Gastroesophageal sphincter (tissue), 4 donors: ENCODE data around the gene SLC25A47. TPM values are rescaled to one million over a fixed set of nuclear protein-coding genes. Genes with fewer than 3 reads are reported as not detected.

ENCODE experiments used
- ATAC-seq: fragments of 150-250 bp; one replicate; pipeline ENCODE4 v1.9.1; 2016; ENCODE audit warnings: mild to moderate bottlenecking, moderate library complexity
- H3K27ac ChIP-seq, 4 donors: fragments of 200-600 bp; sonication (generic) in 3 of 4; 1 replicate in 3 of 4; 2 replicates in 1 of 4; pipeline ENCODE4 v1.5.1; 2016 to 2019
- H3K27me3 ChIP-seq: fragments of 200-600 bp; sonication (generic); one replicate; pipeline ENCODE4 v1.5.1; 2019
- H3K36me3 ChIP-seq, 2 donors: fragments of 200-600 bp; sonication (generic); one replicate each; pipeline ENCODE4 v1.5.1; 2019; ENCODE audit warnings: control low read depth in 1 of 2
- H3K4me1 ChIP-seq, 3 donors: fragments of 200-600 bp; sonication (generic); 1 replicate in 2 of 3; 2 replicates in 1 of 3; pipeline ENCODE4 v1.5.1; 2016 to 2019; ENCODE audit warnings: control low read depth in 2 of 3
- H3K4me3 ChIP-seq, 2 donors: fragments of 200-600 bp; sonication (generic); one replicate each; pipeline ENCODE4 v1.5.1; 2019; ENCODE audit warnings: mild to moderate bottlenecking in 1 of 2, moderate library complexity in 1 of 2
- H3K9me3 ChIP-seq, 3 donors: fragments of 200-600 bp; sonication (generic); one replicate each; pipeline ENCODE4 v1.5.1; 2017 to 2019; ENCODE audit warnings: control low read depth in 2 of 3
- CTCF ChIP-seq, 4 experiments: fragments of 200-600 bp in 2 of 4; fragments of 450-650 bp in 2 of 4; sonication (generic) in 1 of 4; IDR thresholded peaks; one replicate each; pipeline ENCODE4 v1.5.1; 2017 to 2019; ENCODE audit warnings: antibody characterized with exemption in 4 of 4, mild to moderate bottlenecking in 2 of 4, moderate library complexity in 2 of 4
- EP300 ChIP-seq: sonication (generic); formaldehyde crosslinking; IDR thresholded peaks from one replicate; pipeline ENCODE4 v1.6.1; 2017; ENCODE audit warnings: antibody characterized with exemption, mild to moderate bottlenecking
- POLR2A ChIP-seq, 2 donors: fragments of 450-650 bp; IDR thresholded peaks; one replicate each; pipeline ENCODE4 v1.6.1; 2017; ENCODE audit warnings: antibody characterized with exemption in 2 of 2, mild to moderate bottlenecking in 2 of 2, moderate library complexity in 1 of 2
- POLR2AphosphoS5 ChIP-seq: sonication (generic); formaldehyde crosslinking; IDR thresholded peaks from one replicate; pipeline ENCODE4 v1.6.1; 2017; ENCODE audit warnings: antibody characterized with exemption
- WGBS, 2 donors: methylation state at CpG; one replicate each; pipeline ENCODE4 v1.1.5; 2018; ENCODE audit warnings: low coverage in 1 of 2; 5-methylcytosine and 5-hydroxymethylcytosine counted together
- total RNA-seq, 4 donors: library from RNA; depleted of rRNA; stranded (reverse); fragments of >200 nt; gene quantifications; one replicate each; pipeline ENCODE4 v1.1.0, GENCODE V29; 2016

SLC25A47 gene
- total RNA-seq, 4 donors from 2014 or later, result 0.31 TPM; not detected in 3

DNA sequence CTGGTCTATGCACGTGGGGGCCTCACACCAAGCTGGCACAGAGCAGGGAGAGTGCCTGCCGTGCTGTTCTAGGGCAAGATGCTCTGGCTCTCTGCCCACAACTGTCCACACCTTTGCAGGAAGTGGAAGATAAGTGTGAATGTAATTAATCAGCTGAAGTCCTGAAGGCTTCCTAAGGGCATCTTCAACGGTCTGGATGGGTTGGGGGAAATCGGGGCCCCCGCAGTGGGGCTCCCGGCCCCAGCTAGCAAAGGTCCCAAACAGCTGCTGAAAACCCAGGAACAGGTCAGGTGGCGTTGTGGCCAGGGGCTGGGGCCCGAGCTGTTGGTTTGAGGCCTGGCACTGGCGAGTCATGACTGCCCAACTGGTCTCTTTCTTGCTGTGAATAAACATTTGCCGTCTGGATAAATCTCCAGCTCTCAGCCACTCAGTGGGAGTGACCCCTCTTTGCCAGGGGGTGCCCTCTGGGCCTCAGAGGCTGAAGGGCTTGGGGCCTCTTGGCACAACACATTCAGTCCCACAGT, 10.2 kb upstream of the SLC25A47 start:
- peaks cover 0 to 22% (median 0%) of the 10 kb centered on the region in 3 donors for H3K4me1 ChIP-seq
- no peaks in the 10 kb centered on the region for H3K36me3 ChIP-seq
- TF ChIP-seq CTCF (IDR thresholded peaks at IDR 0.05) (no peak), POLR2AphosphoS5 (no peak), EP300 (no peak), POLR2A (IDR thresholded peaks at IDR 0.05) (no peak)
- no peak overlapping the region for H3K27ac ChIP-seq
- WGBS, 2 donors, result 0% methylated on average over 2 of the region's 10 CpGs; no CpG with 5 or more reads in 1 of the 2 donors
- no peaks in the 10 kb centered on the region for H3K9me3 ChIP-seq
- no peak for ATAC-seq
- H3K27me3 ChIP-seq, result peaks cover 8% of the 10 kb centered on the region
- no peak overlapping the region for H3K4me3 ChIP-seq

DNA sequence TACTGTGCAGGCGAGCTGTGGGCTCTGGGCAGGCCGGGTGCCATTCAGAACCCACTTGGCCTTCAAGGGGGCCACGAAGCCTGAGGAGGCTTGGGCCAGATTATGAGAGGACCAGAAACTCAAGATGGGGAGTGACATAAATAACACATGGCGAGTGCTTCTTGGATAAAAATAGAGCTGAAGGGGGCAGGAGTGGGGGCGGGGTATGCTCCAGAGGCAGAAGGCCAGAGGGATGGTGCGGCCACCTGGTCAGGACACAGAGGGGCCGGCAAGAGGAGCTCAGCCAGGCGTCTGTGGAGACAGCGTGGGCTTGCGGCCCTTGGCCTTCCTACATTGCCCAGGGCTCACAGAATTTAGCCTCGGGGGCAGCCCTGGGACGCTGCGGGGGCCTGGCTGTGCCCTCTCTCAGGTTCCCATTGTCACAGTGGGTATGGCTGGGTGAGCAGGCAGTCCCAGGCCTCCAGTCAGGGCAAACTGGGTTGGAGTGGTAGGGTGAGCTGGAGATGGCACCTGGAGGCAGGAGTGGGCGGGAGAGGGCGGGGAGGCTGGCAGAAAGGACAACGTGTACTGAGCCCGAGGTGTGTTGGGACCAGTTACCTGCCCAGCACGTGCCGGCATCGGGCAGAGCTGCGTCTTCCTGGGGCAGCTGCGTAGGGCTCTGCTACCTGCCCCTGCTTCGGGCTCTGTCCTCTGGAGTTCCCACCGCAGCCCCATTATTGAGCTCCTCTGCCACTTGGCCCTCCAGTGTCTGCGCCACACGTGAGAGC, 9.5 kb upstream of the SLC25A47 start:
- TF ChIP-seq CTCF (IDR thresholded peaks at IDR 0.05) (no peak), POLR2AphosphoS5 (no peak), POLR2A (IDR thresholded peaks at IDR 0.05) (no peak), EP300 (no peak)
- ATAC-seq, result no peak

GRCh38 chr14:100314724-100315123, 8.4 kb upstream of the SLC25A47 start:
- H3K27ac ChIP-seq, result no peak overlapping the region
- no peaks in the 10 kb centered on the region for H3K36me3 ChIP-seq
- no peak for ATAC-seq
- H3K9me3 ChIP-seq, result no peaks in the 10 kb centered on the region
- TF ChIP-seq POLR2AphosphoS5 (no peak), POLR2A (IDR thresholded peaks at IDR 0.05) (no peak), EP300 (no peak), CTCF (IDR thresholded peaks at IDR 0.05) (no peak)
- WGBS, 2 donors, result 79 to 100% methylated on average over 1 to 3 of the region's 6 CpGs
- peaks cover 8% of the 10 kb centered on the region for H3K27me3 ChIP-seq
- H3K4me3 ChIP-seq, result no peak overlapping the region
- peaks cover 0 to 15% (median 3%) of the 10 kb centered on the region in 3 donors for H3K4me1 ChIP-seq

More for the DNA sequence above, 9.5 kb upstream of the SLC25A47 start:
- Histone ChIP-seq H3K27me3 (peaks cover 8% of the 10 kb centered on the region), H3K9me3 (no peaks in the 10 kb centered on the region), H3K4me1 (peaks cover 0 to 22% (median 3%) of the 10 kb centered on the region in 3 donors), H3K27ac (no peak overlapping the region), H3K36me3 (no peaks in the 10 kb centered on the region), H3K4me3 (no peak overlapping the region)
- 67 to 80% methylated on average over 3 to 4 of the region's 26 CpGs for WGBS, 2 donors

- H3K36me3 ChIP-seq, result no peaks in the 10 kb centered on the region
- peak overlapping the region in 1 of 4 donors; percentile 68 for H3K27ac ChIP-seq
- TF ChIP-seq POLR2A (IDR thresholded peaks at IDR 0.05) (no peak), CTCF (IDR thresholded peaks at IDR 0.05) (no peak), POLR2AphosphoS5 (no peak), EP300 (no peak)
- peak overlapping the region in 1 of 2 donors; percentile 45 for H3K4me3 ChIP-seq
- H3K4me1 ChIP-seq, result peaks cover 0 to 15% (median 3%) of the 10 kb centered on the region in 3 donors
- peaks cover 8% of the 10 kb centered on the region for H3K27me3 ChIP-seq
- WGBS, 2 donors, result 80 to 86% methylated on average over 1 of the region's 6 CpGs
- H3K9me3 ChIP-seq, result no peaks in the 10 kb centered on the region
- no peak for ATAC-seq
Observed at GRCh38 chr14:100317389-100317788, 5.8 kb upstream of the SLC25A47 start.
